Parathyroid adenoma (tissue), 2 donors: ENCODE data around the gene DSG4.

Experiments used
- H2AFZ ChIP-seq: fragments of 300-600 bp; sonication (generic); one replicate; pipeline ENCODE4 v1.7.0; 2017; ENCODE audit warnings: antibody characterized with exemption, mild to moderate bottlenecking
- H3K27ac ChIP-seq: fragments of 300-600 bp; sonication (generic); one replicate; pipeline ENCODE4 v1.7.0; 2017
- H3K27me3 ChIP-seq: fragments of 300-600 bp; sonication (generic); one replicate; pipeline ENCODE4 v1.7.0; 2017; ENCODE audit warnings: low read length; ENCODE audit not compliant: control insufficient read depth, insufficient read depth
- H3K36me3 ChIP-seq: fragments of 300-600 bp; sonication (generic); one replicate; pipeline ENCODE4 v1.7.0; 2017; ENCODE audit warnings: low read length; ENCODE audit not compliant: control insufficient read depth, insufficient read depth
- H3K4me1 ChIP-seq: fragments of 300-600 bp; sonication (generic); one replicate; pipeline ENCODE4 v1.7.0; 2017; ENCODE audit warnings: control low read depth
- H3K4me2 ChIP-seq: fragments of 300-600 bp; sonication (generic); one replicate; pipeline ENCODE4 v1.7.0; 2017; ENCODE audit warnings: low read length
- H3K4me3 ChIP-seq: fragments of 300-600 bp; sonication (generic); one replicate; pipeline ENCODE4 v1.7.0; 2017; ENCODE audit warnings: low read depth, low read length
- H3K79me2 ChIP-seq: fragments of 300-600 bp; sonication (generic); one replicate; pipeline ENCODE4 v1.7.0; 2017; ENCODE audit warnings: control low read depth
- H3K9ac ChIP-seq: fragments of 300-600 bp; sonication (generic); one replicate; pipeline ENCODE4 v1.7.0; 2017; ENCODE audit warnings: mild to moderate bottlenecking
- H3K9me3 ChIP-seq: fragments of 300-600 bp; sonication (generic); one replicate; pipeline ENCODE4 v1.7.0; 2017; ENCODE audit warnings: low read length; ENCODE audit not compliant: control insufficient read depth
- TF ChIP-seq, protein P1 (sequence below): fragments of 300-600 bp; sonication (generic); IDR thresholded peaks from one replicate; pipeline ENCODE4 v1.7.0; 2017; ENCODE audit warnings: antibody characterized with exemption, mild to moderate bottlenecking
- donor health status: primary hyperparathyroidism.

DSG4 gene

GRCh38 chr18:31438402-31438801 lies 61.8 kb downstream of the DSG4 start:
- Histone ChIP-seq H3K4me3 (no peak overlapping the region), H3K4me2 (no peak overlapping the region), H3K27ac (no peak overlapping the region), H3K4me1 (no peaks in the 10 kb centered on the region), H3K36me3 (no peaks in the 10 kb centered on the region), H3K9me3 (no peaks in the 10 kb centered on the region), H3K27me3 (no peaks in the 10 kb centered on the region), H3K9ac (no peak overlapping the region), H3K79me2 (no peaks in the 10 kb centered on the region), H2AFZ (no peak overlapping the region)
- TF ChIP-seq, protein P1, sequence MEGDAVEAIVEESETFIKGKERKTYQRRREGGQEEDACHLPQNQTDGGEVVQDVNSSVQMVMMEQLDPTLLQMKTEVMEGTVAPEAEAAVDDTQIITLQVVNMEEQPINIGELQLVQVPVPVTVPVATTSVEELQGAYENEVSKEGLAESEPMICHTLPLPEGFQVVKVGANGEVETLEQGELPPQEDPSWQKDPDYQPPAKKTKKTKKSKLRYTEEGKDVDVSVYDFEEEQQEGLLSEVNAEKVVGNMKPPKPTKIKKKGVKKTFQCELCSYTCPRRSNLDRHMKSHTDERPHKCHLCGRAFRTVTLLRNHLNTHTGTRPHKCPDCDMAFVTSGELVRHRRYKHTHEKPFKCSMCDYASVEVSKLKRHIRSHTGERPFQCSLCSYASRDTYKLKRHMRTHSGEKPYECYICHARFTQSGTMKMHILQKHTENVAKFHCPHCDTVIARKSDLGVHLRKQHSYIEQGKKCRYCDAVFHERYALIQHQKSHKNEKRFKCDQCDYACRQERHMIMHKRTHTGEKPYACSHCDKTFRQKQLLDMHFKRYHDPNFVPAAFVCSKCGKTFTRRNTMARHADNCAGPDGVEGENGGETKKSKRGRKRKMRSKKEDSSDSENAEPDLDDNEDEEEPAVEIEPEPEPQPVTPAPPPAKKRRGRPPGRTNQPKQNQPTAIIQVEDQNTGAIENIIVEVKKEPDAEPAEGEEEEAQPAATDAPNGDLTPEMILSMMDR: no peak

DNA sequence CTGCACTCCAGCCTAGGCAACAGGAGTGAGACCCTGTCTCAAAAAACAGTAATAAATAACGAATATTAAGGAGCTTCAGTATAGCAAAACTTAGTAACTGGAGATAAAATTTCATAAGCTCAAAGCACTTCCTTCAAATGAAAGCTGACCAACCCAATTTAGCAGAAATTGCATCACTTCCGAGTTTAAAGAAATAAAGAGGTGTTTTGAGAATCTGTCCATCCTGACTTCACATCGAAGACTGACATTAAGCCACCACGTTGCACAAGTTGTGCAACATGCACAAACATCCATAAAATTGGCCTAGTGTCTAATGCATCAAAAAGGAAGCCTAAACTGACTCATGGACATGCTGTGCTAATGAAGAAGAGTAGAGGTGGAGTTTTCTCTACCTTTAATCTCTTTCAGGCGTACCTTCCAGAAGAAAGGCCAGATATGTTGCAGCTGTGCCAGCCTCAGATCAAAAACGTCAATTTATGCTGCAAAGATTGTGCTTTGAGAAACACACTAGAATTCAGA lies 63.3 kb downstream of the DSG4 start:
- no peak overlapping the region for H3K4me2 ChIP-seq
- no peak overlapping the region for H3K27ac ChIP-seq
- no peak overlapping the region for H3K9ac ChIP-seq
- TF ChIP-seq, protein P1: no peak
- H3K27me3 ChIP-seq: no peaks in the 10 kb centered on the region
- no peaks in the 10 kb centered on the region for H3K9me3 ChIP-seq
- no peaks in the 10 kb centered on the region for H3K79me2 ChIP-seq
- H3K36me3 ChIP-seq: no peaks in the 10 kb centered on the region
- H3K4me1 ChIP-seq: no peaks in the 10 kb centered on the region
- no peak overlapping the region for H2AFZ ChIP-seq
- no peak overlapping the region for H3K4me3 ChIP-seq

GRCh38 chr18:31440787-31441186 lies 64.2 kb downstream of the DSG4 start:
- TF ChIP-seq, protein P1: no peak
- Histone ChIP-seq H3K36me3 (no peaks in the 10 kb centered on the region), H3K4me2 (no peak overlapping the region), H3K27me3 (no peaks in the 10 kb centered on the region), H3K4me3 (no peak overlapping the region), H3K9ac (no peak overlapping the region), H2AFZ (no peak overlapping the region), H3K9me3 (no peaks in the 10 kb centered on the region), H3K4me1 (no peaks in the 10 kb centered on the region), H3K27ac (no peak overlapping the region), H3K79me2 (no peaks in the 10 kb centered on the region)

DNA sequence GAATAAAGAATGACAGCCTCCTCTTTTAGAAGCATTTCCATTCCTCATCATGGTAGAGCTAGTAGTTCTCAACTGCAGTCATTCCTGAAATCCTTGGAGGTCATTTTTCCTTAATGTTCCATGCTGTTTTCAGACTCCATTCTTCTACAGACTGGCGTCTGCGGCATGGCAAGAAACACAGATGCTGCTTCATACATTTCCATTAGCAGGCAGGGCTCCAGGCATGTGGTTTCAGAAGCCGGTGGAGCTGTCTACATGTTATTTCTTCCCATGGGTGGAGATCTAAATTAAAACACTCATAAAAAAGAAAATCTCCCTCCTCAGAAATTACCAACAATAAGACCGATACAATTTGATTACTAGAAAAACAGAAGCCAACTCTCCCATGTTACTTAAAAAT lies 64.9 kb downstream of the DSG4 start:
- H3K9ac ChIP-seq: no peak overlapping the region
- H3K4me1 ChIP-seq: no peaks in the 10 kb centered on the region
- no peak overlapping the region for H2AFZ ChIP-seq
- no peak overlapping the region for H3K4me3 ChIP-seq
- TF ChIP-seq, protein P1: no peak
- no peaks in the 10 kb centered on the region for H3K9me3 ChIP-seq
- no peak overlapping the region for H3K4me2 ChIP-seq
- H3K36me3 ChIP-seq: no peaks in the 10 kb centered on the region
- H3K79me2 ChIP-seq: no peaks in the 10 kb centered on the region
- no peaks in the 10 kb centered on the region for H3K27me3 ChIP-seq
- no peak overlapping the region for H3K27ac ChIP-seq

DNA sequence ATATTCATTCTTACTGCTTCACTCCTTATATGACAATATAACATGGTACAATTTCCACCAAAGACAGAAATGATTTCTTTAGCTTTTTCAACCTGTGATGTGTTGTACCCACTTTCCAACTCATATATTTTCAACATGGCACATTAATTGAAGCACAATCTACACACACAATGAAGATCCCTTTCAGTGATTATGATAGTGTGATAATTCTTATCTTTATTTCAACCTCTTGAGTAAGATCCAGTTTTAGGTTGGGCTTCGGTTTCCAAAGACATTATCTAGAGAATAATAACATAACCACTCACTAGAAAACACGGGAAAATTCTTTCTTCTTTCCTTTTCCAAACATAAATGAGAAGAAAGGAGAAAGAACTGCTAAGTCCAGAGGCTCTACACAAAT lies 67.6 kb downstream of the DSG4 start:
- Histone ChIP-seq H3K36me3 (no peaks in the 10 kb centered on the region), H2AFZ (no peak overlapping the region), H3K79me2 (no peaks in the 10 kb centered on the region), H3K4me3 (no peak overlapping the region), H3K4me2 (no peak overlapping the region), H3K9me3 (no peaks in the 10 kb centered on the region), H3K27me3 (no peaks in the 10 kb centered on the region), H3K4me1 (no peaks in the 10 kb centered on the region), H3K9ac (no peak overlapping the region), H3K27ac (no peak overlapping the region)
- TF ChIP-seq, protein P1: no peak
